Keratinocyte (primary cell): Measurements from ENCODE around the gene C14orf93.

ENCODE experiments used
- EZH2 ChIP-seq: IDR thresholded peaks from one replicate; pipeline ENCODE4 v1.6.1; 2012; ENCODE audit warnings: inconsistent platforms, mild to moderate bottlenecking, low read length, moderate library complexity
- TF ChIP-seq, protein P1 (sequence below), 3 experiments: IDR thresholded peaks in 1 of 3; conservative IDR thresholded peaks in 1 of 3; optimal IDR thresholded peaks in 1 of 3; 2 replicates in 2 of 3; 3 replicates in 1 of 3; pipeline versions ENCODE3 to v1.5.1; 2011; ENCODE audit warnings: low read length in 3 of 3, mild to moderate bottlenecking in 3 of 3, moderate library complexity in 2 of 3, control low read depth in 1 of 3, inconsistent platforms in 1 of 3; ENCODE audit not compliant: insufficient read depth in 2 of 3; ENCODE audit errors: extremely low read depth in 1 of 3

DNA sequence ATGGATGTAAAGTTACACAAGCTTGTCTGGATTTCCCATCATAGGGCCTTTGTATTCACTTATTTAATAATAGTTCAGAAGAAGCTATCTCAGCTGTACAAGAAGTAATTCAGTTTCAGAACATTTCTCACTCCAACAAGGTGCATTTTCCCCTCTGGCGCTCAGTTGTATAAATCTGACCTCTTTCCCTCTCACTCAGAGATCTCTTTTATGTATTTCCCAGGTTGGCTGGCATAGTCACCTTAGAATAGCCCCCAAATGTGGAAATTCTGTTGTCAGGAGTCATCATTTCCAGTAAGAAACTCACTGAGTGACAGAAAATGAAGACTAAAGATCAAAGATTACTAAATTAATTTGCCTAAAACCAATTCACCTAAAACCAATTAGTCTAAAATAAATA is 38.8 kb downstream of the C14orf93 start:
- TF ChIP-seq, protein P1, sequence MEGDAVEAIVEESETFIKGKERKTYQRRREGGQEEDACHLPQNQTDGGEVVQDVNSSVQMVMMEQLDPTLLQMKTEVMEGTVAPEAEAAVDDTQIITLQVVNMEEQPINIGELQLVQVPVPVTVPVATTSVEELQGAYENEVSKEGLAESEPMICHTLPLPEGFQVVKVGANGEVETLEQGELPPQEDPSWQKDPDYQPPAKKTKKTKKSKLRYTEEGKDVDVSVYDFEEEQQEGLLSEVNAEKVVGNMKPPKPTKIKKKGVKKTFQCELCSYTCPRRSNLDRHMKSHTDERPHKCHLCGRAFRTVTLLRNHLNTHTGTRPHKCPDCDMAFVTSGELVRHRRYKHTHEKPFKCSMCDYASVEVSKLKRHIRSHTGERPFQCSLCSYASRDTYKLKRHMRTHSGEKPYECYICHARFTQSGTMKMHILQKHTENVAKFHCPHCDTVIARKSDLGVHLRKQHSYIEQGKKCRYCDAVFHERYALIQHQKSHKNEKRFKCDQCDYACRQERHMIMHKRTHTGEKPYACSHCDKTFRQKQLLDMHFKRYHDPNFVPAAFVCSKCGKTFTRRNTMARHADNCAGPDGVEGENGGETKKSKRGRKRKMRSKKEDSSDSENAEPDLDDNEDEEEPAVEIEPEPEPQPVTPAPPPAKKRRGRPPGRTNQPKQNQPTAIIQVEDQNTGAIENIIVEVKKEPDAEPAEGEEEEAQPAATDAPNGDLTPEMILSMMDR (optimal IDR thresholded peaks at IDR 0.05 in 1 of 3, IDR thresholded peaks at IDR 0.05 in 1 of 3, conservative IDR thresholded peaks at IDR 0.05 in 1 of 3; ENCODE audit: extremely low read depth in 1 of 3, insufficient read depth in 2 of 3, low read length in 3 of 3) = no peak
- TF ChIP-seq EZH2 = no peak
